ENCODE results near the gene GRIK2. TPM values are rescaled to one million over a fixed set of nuclear protein-coding genes. Genes with fewer than 3 reads are reported as not detected.

Gene GRIK2
- total RNA-seq, 1 experiment from 2014 or later = 0.29 TPM

- H3K36me3 ChIP-seq (ENCODE audit: control insufficient read depth, insufficient read depth, low read length) = no peaks in the 10 kb centered on the region
- Mint-ChIP-seq H3K36me3 (ENCODE audit: insufficient read depth, unreplicated experiment) (no peaks in the 10 kb centered on the region), H3K4me3 (ENCODE audit: unreplicated experiment) (no peak overlapping the region), H3K4me1 (ENCODE audit: low read depth, unreplicated experiment) (no peaks in the 10 kb centered on the region), H3K9me3 (ENCODE audit: unreplicated experiment) (peaks cover 11% of the 10 kb centered on the region), H3K27me3 (ENCODE audit: insufficient read depth, unreplicated experiment) (no peaks in the 10 kb centered on the region), H3K27ac (ENCODE audit: unreplicated experiment) (no peak overlapping the region)
- H3K27me3 ChIP-seq (replicated peaks; ENCODE audit: control insufficient read depth, insufficient read depth, low read length) = no peaks in the 10 kb centered on the region
- CTCF ChIA-PET = no interaction called here
- DNase-seq = no peak
- TF ChIP-seq CTCF (IDR thresholded peaks at IDR 0.05; ENCODE audit: insufficient read depth in 1 of 2, low read depth in 1 of 2, low read length in 1 of 2, severe bottlenecking in 1 of 2, unreplicated experiment in 1 of 2) = no peak
- H3K4me3 ChIP-seq (ENCODE audit: low read depth, low read length) = no peak overlapping the region
- H3K9me3 ChIP-seq = no peaks in the 10 kb centered on the region
- intact Hi-C loops (cut with micrococcal nuclease; ENCODE audit: unreplicated experiment) = no loop called here
- POLR2A ChIA-PET = no interaction called here
- no TSS peak for BruUV-seq (replicated peaks)
- no peaks in the 10 kb centered on the region for H3K4me1 ChIP-seq
Measured at GRCh38 chr6:101577091-101577490, 183.6 kb downstream of the GRIK2 start.

- no peaks in the 10 kb centered on the region for H3K36me3 ChIP-seq (ENCODE audit: control insufficient read depth, insufficient read depth, low read length)
- no peak overlapping the region for H3K4me3 ChIP-seq (ENCODE audit: low read depth, low read length)
- no peaks in the 10 kb centered on the region for H3K4me1 ChIP-seq
- intact Hi-C loops (cut with micrococcal nuclease; ENCODE audit: unreplicated experiment) = no loop called here
- H3K27me3 ChIP-seq (replicated peaks; ENCODE audit: control insufficient read depth, insufficient read depth, low read length) = no peaks in the 10 kb centered on the region
- no peak for DNase-seq
- CTCF ChIA-PET = no interaction called here
- no peak overlapping the region for H3K4me3 Mint-ChIP-seq (ENCODE audit: unreplicated experiment)
- H3K36me3 Mint-ChIP-seq (ENCODE audit: insufficient read depth, unreplicated experiment) = no peaks in the 10 kb centered on the region
- H3K27ac Mint-ChIP-seq (ENCODE audit: unreplicated experiment) = no peak overlapping the region
- BruUV-seq (replicated peaks) = no TSS peak
- TF ChIP-seq CTCF (IDR thresholded peaks at IDR 0.05; ENCODE audit: insufficient read depth in 1 of 2, low read depth in 1 of 2, low read length in 1 of 2, severe bottlenecking in 1 of 2, unreplicated experiment in 1 of 2) = no peak
- no peaks in the 10 kb centered on the region for H3K9me3 ChIP-seq
- H3K4me1 Mint-ChIP-seq (ENCODE audit: low read depth, unreplicated experiment) = no peaks in the 10 kb centered on the region
- no peaks in the 10 kb centered on the region for H3K27me3 Mint-ChIP-seq (ENCODE audit: insufficient read depth, unreplicated experiment)
- POLR2A ChIA-PET = no interaction called here
- H3K9me3 Mint-ChIP-seq (ENCODE audit: unreplicated experiment) = peaks cover 11% of the 10 kb centered on the region
Measured at GRCh38 chr6:101578306-101578705, 184.8 kb downstream of the GRIK2 start.

- H3K27me3 ChIP-seq (replicated peaks; ENCODE audit: control insufficient read depth, insufficient read depth, low read length) = no peaks in the 10 kb centered on the region
- ChIA-PET POLR2A (no interaction called here), CTCF (no interaction called here)
- intact Hi-C loops (cut with micrococcal nuclease; ENCODE audit: unreplicated experiment) = no loop called here
- H3K4me3 ChIP-seq (ENCODE audit: low read depth, low read length) = no peak overlapping the region
- no peaks in the 10 kb centered on the region for H3K36me3 ChIP-seq (ENCODE audit: control insufficient read depth, insufficient read depth, low read length)
- H3K27ac Mint-ChIP-seq (ENCODE audit: unreplicated experiment) = no peak overlapping the region
- no peak for DNase-seq
- no peaks in the 10 kb centered on the region for H3K9me3 ChIP-seq
- TF ChIP-seq CTCF (IDR thresholded peaks at IDR 0.05; ENCODE audit: insufficient read depth in 1 of 2, low read depth in 1 of 2, low read length in 1 of 2, severe bottlenecking in 1 of 2, unreplicated experiment in 1 of 2) = no peak
- H3K9me3 Mint-ChIP-seq (ENCODE audit: unreplicated experiment) = peaks cover 11% of the 10 kb centered on the region
- no peak overlapping the region for H3K4me3 Mint-ChIP-seq (ENCODE audit: unreplicated experiment)
- no TSS peak for BruUV-seq (replicated peaks)
- H3K36me3 Mint-ChIP-seq (ENCODE audit: insufficient read depth, unreplicated experiment) = no peaks in the 10 kb centered on the region
- no peaks in the 10 kb centered on the region for H3K4me1 ChIP-seq
- H3K4me1 Mint-ChIP-seq (ENCODE audit: low read depth, unreplicated experiment) = peaks cover 4% of the 10 kb centered on the region
- peaks cover 3% of the 10 kb centered on the region for H3K27me3 Mint-ChIP-seq (ENCODE audit: insufficient read depth, unreplicated experiment)
Measured at GRCh38 chr6:101582792-101583191, 189.3 kb downstream of the GRIK2 start.
